ENCODE data around the gene RPGRIP1L.

RPGRIP1L gene

DNA sequence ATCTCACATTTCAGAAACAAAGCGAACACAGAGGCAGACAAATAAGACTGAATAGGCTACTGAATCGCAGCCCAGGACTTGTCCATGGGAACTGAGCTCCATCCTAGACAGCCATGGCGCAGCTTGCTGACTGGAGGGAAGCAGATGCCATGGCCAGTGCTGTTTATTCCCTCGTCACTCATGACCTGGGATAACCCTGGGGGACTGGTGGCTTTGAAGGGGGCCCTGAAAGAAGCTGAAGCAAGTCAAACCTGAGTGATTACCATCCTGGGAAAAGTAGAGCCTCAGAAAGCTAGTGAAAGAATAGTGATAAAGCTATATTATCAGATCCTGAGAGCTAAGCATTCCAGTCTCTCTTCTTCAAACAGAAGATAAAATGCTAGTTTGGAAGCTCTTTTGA, 94.1 kb downstream of the RPGRIP1L start:
- no peak for DNase-seq (ENCODE audit: low spot score)
- in situ Hi-C loops (cut with MboI; ENCODE audit: low sequenced_read_pairs, unreplicated experiment), result no loop called here
- TF ChIP-seq, protein P1, sequence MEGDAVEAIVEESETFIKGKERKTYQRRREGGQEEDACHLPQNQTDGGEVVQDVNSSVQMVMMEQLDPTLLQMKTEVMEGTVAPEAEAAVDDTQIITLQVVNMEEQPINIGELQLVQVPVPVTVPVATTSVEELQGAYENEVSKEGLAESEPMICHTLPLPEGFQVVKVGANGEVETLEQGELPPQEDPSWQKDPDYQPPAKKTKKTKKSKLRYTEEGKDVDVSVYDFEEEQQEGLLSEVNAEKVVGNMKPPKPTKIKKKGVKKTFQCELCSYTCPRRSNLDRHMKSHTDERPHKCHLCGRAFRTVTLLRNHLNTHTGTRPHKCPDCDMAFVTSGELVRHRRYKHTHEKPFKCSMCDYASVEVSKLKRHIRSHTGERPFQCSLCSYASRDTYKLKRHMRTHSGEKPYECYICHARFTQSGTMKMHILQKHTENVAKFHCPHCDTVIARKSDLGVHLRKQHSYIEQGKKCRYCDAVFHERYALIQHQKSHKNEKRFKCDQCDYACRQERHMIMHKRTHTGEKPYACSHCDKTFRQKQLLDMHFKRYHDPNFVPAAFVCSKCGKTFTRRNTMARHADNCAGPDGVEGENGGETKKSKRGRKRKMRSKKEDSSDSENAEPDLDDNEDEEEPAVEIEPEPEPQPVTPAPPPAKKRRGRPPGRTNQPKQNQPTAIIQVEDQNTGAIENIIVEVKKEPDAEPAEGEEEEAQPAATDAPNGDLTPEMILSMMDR (IDR thresholded peaks at IDR 0.05; ENCODE audit: borderline replicate concordance, control extremely low read depth, extremely low read depth, insufficient read depth, missing control alignments), result no peak

DNA sequence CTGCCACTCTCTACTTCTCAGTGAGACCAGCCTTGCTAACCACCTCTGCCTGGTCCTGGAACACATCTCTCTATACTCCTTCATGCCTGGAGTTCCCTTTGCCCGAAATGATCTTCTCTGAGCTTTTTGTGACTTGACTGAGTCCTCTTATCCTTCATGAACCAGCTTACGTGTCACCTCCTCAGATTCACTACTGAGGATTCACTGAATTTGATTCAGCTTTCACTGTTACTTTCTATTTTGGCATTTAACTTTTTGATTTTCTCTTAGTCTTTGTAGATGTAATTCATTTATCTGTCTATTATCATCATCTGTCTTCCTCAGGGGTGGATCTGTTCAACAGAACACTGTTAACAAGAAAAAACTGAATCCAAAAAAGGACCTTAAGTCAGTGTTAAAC, 95.6 kb downstream of the RPGRIP1L start:
- TF ChIP-seq, protein P1 (IDR thresholded peaks at IDR 0.05; ENCODE audit: borderline replicate concordance, control extremely low read depth, extremely low read depth, insufficient read depth, missing control alignments), result no peak
- no peak for DNase-seq (ENCODE audit: low spot score)
- in situ Hi-C loops (cut with MboI; ENCODE audit: low sequenced_read_pairs, unreplicated experiment), result no loop called here

DNA sequence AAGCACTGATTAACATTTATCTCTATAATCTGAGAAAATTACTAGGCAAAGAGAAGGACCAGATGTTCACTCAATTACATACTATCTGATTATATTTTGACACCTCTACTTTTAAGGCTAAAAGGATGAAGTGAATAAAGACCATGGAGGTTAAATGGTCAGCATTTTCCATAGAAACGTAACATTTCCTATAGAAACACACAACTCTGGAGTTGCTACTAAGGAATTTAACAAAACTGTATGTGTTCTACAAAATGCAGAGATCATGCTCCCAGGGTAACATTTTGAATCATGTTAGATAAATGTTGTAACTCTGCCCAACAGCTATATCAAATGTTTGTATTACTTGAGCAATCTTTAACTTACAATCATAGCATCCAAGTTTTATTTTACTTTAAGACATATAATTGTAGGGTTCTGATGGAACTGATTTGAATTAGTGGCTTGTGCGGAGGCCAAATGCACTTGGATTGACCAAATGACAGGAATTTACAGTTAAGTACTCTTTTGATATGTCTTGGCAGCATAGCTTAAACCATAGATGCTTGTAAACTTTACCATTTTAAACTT, 97.7 kb downstream of the RPGRIP1L start:
- in situ Hi-C loops (cut with MboI; ENCODE audit: low sequenced_read_pairs, unreplicated experiment), result no loop called here
- TF ChIP-seq, protein P1 (IDR thresholded peaks at IDR 0.05; ENCODE audit: borderline replicate concordance, control extremely low read depth, extremely low read depth, insufficient read depth, missing control alignments), result no peak
- DNase-seq (ENCODE audit: low spot score), result no peak

GRCh38 chr16:53605356-53605755, 98.3 kb downstream of the RPGRIP1L start:
- in situ Hi-C loops (cut with MboI; ENCODE audit: low sequenced_read_pairs, unreplicated experiment), result no loop called here
- DNase-seq (ENCODE audit: low spot score), result no peak
- TF ChIP-seq, protein P1 (IDR thresholded peaks at IDR 0.05; ENCODE audit: borderline replicate concordance, control extremely low read depth, extremely low read depth, insufficient read depth, missing control alignments), result no peak

DNA sequence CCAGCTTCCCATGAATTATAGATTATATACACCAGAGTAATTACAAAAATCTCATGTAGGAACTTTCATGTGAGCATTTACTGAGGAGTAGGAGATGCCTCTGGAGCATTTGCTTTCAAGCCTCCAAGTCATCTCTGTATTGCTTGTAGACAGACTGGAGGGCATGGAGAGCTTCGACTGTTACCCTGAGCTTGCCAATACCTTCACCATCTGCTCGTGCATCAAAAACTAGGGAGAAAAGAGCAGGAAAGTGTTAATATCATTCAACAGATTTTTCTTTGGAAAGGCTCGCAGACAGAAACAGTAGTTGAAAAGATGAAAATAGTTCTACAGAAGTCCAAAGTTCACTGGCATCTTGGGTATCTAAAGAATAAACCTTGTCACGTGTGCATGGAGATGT, 101.7 kb downstream of the RPGRIP1L start:
- in situ Hi-C loops (cut with MboI; ENCODE audit: low sequenced_read_pairs, unreplicated experiment), result no loop called here
- TF ChIP-seq, protein P1 (IDR thresholded peaks at IDR 0.05; ENCODE audit: borderline replicate concordance, control extremely low read depth, extremely low read depth, insufficient read depth, missing control alignments), result no peak
- no peak for DNase-seq (ENCODE audit: low spot score)

DNA sequence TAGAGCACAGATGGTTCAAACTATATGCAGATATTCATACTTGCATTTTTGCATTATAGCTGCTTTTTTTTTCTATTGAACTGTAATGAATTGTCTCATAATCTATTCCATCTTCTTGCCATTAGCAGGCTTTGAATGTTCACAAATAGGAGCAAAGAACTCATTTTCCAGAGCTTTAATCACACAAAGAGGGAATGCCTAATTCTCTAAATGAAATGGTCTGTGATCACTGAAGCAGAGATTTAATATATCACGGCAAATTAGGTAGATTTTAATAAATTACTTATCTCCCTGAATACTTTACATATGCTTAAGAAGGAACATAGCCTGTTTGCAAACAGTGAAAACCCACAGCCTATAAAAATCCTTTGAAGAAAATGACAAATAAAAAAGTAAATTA, 103.0 kb downstream of the RPGRIP1L start:
- TF ChIP-seq, protein P1 (IDR thresholded peaks at IDR 0.05; ENCODE audit: borderline replicate concordance, control extremely low read depth, extremely low read depth, insufficient read depth, missing control alignments), result no peak
- in situ Hi-C loops (cut with MboI; ENCODE audit: low sequenced_read_pairs, unreplicated experiment), result no loop called here
- no peak for DNase-seq (ENCODE audit: low spot score)
